Endometrial microvascular endothelial cells (primary cell): ENCODE results near the gene BDNF. TPM values are rescaled to one million over a fixed set of nuclear protein-coding genes. Genes with fewer than 3 reads are reported as not detected.

Experiments
- in situ Hi-C: cut with HindIII; loops from 2 replicates; pipeline ENCODE4 v1.10.0; 2017; ENCODE audit warnings: low sequenced_read_pairs, low pct_unique_long_range_greater_than_20kb; ENCODE audit errors: inconsistent ontology term
- total RNA-seq: library from RNA; depleted of rRNA; stranded (reverse); fragments of >200 nt; gene quantifications from one replicate; pipeline ENCODE4 v1.2.3, GENCODE V29; 2015; ENCODE audit errors: inconsistent ontology term

Gene BDNF
- total RNA-seq, 1 donor from 2014 or later = 6.1 TPM

DNA sequence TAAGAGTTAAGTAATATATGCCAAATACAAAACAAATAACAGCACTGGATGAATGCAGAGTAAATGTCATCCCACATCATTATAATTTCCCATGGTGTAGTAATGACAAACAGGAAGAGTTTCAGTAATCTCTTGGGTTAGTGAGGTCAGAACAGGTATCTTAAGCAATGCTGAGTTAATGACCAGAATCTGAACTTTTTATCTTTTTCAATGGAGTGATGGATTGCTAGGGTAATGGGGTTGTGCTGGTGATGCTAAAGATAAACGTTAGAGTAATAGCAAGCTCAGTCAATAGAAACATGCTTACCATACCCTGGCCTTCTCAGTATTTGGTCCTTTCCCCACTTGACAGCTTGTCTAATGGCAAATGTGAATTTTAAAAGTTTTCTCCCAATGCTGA lies 11.5 kb upstream of the BDNF start:
- in situ Hi-C loops = no loop called here

DNA sequence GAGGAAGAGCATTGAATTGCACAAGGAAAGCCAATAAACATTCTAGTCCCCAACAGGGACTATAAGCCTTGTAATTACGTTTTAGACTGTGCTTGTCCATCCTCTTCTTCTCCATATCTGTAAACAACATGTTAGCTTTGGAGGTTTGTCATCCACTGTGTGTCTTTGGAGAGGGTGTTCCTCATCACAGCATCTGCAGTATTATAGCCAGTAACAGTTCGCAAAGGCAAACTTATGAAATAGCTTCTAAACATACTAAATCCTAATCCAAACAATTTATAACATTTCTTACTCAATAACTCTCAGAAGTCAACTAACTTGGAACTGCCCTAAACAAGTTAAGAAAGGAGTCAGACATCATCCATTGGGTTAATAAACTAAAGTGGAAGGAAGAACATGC lies 10.3 kb upstream of the BDNF start:
- in situ Hi-C loops = no loop called here

DNA sequence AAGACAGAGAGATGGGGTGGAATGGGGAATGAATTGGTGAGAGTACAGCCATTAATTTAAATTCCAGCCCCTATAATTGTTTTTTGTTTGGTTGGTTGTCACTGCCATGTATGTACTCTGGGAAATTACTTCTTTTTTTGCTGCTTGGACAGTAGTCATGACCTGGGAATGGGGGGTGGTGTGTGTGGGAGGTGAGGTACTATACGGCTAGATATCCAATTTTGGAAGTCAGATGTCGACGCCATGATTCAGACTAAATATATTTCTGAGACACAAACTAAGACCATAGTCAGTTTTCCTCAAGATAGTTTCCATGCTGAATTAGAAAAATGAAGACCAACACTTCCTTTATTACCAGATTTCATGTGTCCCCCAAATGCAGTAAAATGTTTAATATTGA lies 7.4 kb upstream of the BDNF start:
- in situ Hi-C loops = no loop called here

DNA sequence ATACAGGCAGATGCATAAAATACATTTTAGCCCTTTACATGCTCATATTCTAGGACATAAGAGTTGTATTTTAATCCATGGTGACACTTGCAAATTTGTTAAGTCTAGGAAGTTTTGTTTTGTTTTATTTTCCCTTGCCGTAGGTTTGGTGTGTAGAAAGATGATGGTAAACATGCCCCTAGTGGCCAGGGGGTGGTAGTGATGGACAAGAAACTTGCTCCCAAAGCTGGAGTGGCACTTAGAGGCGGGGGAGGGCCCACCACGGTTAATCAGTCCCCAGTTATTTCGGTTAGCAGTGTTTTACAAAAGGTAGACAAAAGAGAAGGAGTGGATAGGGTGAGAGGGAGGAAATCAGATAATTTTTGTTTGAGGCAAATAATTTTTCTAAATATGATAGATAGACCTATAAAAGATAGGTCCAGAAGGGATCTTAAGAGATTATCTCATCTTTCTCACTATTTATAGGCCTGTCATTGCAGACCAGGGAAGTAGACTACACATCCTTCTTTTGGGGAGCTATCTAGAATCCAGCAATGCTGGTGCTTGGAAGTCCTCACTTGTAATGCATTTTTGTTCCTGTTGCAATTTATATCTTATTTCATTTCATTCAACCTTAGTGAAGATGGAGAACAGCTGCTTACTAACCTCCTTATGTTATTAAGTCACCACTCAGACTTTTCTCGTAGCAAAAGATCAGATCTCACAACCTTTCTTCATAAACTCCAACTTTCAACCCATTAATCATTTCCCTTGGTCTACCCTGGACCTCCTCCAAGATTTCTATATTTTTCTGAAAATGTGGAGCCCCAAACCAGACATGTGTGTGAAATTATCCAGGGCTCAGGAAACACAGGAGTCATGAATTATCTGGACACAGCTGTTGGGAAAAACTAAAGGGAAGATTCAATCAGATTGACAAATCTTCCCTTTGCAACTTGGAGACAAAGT lies 5.9 kb upstream of the BDNF start:
- in situ Hi-C loops = no loop called here

DNA sequence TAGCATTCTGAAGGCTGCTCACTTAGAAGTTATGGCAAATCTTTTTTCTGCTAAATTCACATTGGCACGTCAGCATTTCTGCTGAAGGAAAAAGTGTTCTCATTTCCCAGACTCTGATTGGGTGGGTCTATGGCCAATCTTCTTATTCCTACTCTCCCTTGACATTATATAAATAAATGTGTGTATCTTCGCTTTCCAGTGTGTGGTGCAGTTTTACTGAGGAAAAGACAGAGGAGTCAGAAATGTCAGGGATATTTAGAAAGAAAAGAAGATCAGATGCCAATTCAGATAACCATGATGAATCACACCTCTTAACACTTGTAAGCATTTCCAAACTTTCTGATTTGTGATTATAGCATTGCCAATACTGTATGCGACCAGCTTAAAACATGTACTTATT lies 3.2 kb upstream of the BDNF start:
- in situ Hi-C loops = no loop called here

DNA sequence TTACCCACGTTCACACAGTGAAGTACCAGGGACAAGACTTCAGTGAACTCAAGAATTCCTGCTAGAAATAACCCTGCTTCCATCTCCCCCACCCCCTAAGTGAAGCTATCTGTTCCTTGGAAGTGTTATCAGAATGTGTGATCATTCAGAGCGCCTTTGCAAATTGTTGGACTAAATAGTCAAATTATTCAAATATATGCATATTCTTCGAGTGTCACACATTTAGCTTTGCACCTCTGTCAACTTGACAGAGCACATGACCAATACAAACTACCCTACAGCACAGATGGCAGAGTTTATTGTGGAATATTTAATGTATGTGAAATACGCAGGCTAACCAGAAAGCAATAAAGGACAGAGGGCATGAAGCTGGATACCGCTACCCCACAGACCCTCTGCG lies 2.6 kb upstream of the BDNF start:
- in situ Hi-C loops = no loop called here

DNA sequence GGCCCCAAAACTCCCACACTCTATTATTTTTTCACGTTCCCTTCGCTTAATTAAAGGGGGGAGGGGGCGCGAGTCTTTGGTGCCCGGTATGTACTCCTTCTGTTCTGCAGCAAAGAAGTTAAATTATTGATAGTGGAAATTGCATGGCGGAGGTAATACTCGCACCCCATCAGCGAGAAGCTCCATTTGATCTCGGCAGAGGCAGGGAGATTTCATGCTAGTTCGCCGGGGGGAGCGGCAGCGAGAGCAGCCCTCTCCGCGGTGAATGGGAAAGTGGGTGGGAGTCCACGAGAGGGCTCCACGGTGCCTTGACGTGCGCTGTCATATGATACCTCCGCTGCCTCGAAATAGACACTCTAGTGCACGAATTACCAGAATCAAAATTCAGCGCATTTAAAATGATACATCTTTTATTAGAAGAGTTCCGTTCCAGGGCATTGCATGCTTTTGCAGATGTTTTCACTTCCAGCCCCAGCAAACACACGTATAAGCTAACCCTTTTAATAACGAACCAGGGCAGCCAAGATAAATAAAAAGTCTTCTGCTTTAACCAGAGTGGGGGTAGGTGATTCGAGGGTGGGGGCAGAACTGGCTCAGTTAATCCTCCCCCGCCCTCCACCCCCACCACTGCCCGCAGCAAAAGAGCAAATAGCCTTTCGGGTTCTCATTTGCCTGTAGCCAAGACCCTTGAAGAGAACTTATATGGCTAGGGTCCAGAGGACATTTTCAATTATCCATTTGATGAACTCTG lies 1.3 kb upstream of the BDNF start:
- in situ Hi-C loops = no loop called here

DNA sequence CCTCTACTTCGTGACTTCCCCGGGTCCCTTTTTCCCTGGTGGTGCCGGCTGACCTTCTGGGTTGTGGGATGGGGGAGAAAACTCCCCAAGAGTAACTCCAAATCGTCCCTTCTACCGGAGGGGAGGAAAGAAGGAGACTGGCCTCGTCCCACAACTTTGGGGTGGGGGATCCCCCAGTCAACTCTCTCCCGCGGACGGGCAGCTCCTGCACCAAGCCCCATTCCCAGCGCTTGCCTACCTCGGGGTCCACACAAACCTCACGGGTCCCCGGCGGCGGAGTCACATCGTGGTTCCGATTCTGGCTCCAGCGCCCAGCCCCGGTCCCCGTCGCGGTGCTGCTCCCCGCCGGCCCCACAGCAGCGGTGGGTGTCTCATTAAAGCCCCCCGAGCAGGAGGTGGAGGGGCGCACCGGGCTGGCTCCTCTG lies 317 bp downstream of the BDNF start:
- in situ Hi-C loops = no loop called here

DNA sequence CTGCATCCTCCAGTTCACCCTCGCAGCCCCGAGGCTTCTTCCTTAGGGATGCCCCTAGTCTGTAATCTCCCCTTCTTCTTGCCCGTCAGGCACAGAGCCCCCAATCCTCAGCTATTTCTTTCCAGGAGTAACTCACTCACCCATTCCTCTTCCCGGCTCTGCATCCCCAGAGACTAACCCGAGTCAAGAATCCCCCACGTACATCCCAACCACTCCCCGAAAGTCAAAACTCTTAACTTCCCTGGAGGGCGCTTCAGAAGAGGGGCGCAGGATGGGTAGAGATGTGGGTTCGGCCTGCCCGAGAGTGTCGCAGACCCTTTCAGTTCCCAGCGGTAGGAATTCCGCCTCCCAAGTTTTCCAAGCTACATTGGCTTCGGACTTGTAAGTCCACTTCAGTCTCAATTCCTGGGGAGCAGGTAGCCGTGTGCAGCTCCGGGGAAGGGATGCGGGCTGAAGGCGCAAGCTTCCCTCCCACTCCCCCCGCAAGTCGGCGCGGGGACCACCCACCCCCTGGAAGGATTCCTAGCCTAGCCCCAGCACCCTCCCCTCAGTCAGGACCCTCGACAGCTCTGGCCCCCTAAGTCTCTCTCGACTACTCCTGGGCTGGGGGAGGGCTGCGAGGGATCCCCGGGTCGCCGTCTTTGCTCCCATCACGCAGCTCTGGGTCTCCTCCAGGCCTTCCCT lies 871 bp downstream of the BDNF start:
- in situ Hi-C loops = no loop called here

DNA sequence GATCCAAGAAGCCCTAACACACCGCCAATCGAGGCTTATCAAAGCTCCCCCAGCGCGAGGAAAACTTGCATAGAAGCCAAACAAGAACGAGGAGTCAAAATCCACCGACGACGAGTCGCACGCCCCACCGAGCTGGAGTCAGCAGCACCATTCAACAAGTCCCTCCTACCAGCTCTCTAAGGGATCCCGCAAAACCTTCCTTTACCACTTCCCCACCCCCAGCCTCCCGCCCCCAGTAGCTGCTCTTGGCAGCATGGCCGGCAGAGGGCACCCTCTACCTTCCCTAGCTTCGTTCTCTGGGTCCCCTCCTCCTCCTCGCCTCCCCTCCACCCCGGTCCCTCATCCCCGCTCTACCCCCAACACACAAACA lies 1.4 kb downstream of the BDNF start:
- in situ Hi-C loops = no loop called here

DNA sequence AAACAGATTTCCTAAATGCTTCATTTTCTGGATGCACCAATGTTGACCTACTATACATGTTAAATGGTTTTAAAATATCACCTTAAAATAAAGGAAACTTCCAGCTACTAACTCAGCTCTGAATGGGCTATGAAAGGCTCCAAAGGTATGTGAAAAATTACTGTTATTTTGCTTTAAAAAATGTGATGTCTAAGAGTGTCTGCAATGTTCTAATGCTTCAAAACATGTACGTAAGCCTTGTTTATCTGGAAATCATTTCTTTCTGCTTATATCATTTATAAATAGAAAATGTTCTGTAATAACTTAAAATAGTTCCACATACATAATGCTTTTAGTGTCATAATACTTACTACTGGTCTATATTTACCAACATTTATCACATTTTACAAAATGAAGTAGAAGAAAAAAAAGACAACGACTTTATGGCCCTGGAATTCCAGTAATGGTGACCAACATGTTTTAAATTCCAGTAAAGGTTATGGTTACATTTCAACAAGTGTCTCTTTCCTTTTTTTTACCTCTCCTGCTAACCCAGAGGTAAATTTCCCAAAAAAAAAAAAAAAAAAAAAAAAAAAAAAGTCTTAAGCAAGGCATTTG lies 2.5 kb downstream of the BDNF start:
- in situ Hi-C loops = no loop called here

DNA sequence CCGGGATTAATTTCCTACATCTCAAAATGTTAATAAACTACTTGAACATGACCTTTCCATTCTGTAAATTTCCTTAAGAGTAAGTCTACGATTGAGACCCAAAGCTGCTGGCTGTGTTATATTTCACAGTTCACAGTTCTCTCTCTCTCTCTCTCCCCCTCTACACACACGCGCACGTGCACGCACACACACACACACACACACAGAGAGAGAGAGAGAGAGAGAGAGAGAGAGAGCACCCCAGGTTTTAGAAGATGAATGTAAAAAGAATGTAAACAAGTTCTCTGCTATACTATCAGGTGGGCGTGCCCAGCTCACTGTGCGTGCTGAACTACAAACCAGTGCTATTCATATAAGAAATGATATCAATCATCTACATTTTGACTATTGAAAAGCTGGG lies 3.3 kb downstream of the BDNF start:
- in situ Hi-C loops = no loop called here

DNA sequence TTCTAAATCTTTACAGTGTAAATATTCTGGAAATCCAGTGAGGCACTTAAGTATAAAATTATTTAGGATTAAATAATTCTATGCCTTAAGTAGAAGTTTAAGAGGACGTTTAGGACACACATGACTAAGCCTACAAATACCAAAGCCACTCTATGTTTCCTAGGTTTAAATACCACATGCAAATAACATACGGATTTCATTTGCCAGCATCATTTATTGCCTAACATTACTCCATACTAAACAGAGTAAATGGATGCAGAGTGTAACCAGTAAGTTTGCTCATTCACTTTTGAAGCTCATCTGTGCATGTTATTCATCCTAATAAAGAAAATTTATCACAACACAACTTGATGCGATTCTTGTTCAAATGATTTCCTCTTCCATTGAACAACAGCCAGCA lies 4.1 kb downstream of the BDNF start:
- in situ Hi-C loops = no loop called here

DNA sequence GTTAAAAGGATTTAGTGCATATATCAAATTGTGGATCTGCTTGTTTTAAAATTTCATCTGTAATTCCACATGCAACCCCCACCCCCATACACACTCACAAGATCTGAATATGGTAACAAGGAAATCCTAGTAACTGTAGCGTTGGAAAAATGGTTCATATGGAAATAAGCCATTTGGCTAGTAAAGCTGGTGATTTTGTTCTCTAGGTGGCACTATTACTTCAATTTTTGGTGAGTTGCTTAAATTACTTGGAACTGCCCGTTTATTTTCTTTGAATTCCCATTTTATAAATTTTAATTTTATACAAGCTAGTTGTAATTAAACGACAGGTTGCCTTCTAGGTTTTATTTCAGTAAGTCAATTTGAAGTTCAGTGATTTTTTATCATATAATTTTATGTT lies 5.3 kb downstream of the BDNF start:
- in situ Hi-C loops = no loop called here

DNA sequence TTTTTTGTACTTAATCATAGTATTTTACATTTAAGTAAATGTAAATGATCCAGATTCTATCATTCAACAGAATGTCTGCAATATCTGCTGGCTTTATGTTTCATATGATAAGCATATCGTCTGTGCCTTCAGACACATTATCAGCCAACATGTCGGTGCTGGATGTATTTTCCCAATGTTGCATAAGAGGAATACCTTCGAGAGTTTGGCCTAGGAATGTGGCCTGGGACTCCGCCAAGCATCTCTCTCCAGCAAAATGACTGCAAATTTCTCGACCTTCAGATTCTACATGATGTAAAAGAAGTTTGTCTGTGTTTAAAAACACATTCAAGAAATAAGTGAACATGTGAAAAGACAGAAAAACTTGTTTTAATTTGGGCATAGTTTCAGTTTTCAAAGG lies 6.9 kb downstream of the BDNF start:
- in situ Hi-C loops = no loop called here

DNA sequence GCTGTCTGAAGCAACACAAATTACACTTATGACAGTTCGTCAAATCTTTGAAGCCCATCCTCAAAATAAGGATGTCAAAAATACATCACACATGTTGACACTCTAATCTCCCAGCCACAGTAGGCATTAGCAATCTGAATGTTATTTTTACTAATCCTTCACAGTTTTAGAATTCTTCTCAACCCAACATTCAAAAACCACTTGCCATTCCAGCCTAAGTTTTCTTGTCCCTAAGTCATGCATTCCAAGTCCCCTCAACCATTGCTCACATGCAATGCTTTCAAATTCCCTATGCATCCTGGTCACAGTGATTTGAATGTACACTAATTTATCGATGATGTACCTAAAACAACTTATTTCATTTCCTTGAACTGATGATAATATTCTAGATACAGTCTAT lies 7.5 kb downstream of the BDNF start:
- in situ Hi-C loops = no loop called here

DNA sequence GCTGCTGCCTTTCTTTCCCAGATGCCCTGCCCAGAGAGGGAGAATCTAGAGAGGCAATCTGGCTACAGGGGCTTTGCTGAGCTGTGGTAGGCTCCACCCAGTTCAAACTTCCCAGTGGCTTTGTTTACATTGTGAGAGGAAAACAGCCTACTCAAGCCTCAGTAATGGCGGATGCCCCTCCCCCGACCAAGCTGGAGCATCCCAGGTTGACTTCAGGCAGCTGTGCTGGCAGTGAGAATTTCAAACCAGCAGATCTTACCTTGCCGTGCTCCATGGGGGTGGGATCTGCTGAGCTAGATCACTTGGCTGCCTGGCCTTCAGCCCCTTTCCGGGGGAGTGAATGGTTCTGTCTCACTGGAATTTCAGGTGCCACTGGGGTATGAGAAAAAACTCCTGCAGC lies 12.2 kb downstream of the BDNF start:
- in situ Hi-C loops = no loop called here

DNA sequence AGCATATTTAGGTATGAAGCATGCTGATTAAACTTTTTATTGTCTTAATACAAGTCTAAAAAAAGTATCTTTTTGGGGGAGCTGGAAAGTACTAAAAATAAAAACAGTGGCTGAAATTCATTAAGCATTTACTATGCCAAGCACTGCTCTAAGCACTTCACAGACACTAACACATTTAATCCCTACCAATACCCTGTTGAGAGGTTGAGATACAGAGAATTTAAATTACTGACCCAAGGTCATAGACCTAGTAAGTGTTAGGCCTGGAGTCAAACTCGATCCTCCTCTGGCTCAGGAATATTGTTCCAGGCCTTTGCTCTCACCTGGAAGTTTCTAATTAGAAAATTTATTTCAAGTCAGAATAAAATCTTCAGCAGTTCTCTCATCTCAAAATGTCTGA lies 18.6 kb downstream of the BDNF start:
- in situ Hi-C loops = no loop called here
